NCI-H460 (cell line): ENCODE data around the gene ITIH3. TPM values are rescaled to one million over a fixed set of nuclear protein-coding genes. Genes with fewer than 3 reads are reported as not detected.
A peak's percentile ranks its signal among the peaks of the same experiment; 100 is the strongest.

Source experiments
- DNase-seq: peaks from one replicate; pipeline ENCODE4 v3.0.0-alpha.2; 2016; ENCODE audit warnings: low read depth; ENCODE audit errors: extremely low read depth
- total RNA-seq: library from RNA; depleted of rRNA; stranded (reverse); fragments of >200 nt; shearing (Covaris generic); gene quantifications from 2 replicates; pipeline ENCODE4 v1.2.3, GENCODE V29; 2014

ITIH3 gene
- total RNA-seq, 1 experiment from 2014 or later, result not detected

GRCh38 chr3:52841981-52842340 is 47.4 kb downstream of the ITIH3 start:
- no peak for DNase-seq

GRCh38 chr3:52842424-52842823 is 47.8 kb downstream of the ITIH3 start:
- no peak for DNase-seq

GRCh38 chr3:52843108-52843865 is 48.7 kb downstream of the ITIH3 start:
- no peak for DNase-seq

GRCh38 chr3:52843881-52844280 is 49.3 kb downstream of the ITIH3 start:
- no peak for DNase-seq

DNA sequence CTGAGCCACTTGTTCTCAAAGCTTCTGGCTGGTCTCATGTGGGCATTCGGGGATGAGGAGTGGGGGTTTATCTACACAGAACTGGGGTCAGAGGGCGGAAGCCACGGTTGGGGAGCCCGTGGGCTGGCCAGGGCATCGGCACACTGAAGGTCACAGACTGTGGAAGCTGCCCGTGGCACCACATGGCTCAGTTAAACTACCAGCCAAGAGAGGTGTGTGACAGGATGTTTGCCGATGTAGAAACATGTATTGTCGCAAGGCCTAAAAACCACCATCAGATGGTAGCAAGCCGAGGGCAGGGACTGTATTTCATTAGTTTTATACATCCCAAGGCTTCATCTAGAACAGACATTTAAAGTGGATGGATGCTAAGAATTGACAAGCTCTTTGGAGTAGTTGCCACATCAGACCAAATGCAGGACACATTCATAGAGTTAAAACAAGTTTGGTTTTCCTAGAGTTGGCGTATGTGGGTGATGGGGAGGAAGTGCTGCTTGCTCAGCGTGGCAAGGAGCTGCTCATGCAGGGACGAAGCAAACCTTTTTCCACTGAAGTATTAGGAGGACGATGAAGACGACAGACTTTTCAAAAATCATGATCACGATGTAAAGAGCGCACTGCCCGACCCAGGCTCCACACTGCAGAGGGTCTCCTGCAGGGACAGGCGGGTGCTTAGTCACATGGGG is 49.8 kb downstream of the ITIH3 start:
- DNase-seq, result no peak

GRCh38 chr3:52845157-52845556 is 50.6 kb downstream of the ITIH3 start:
- no peak for DNase-seq

DNA sequence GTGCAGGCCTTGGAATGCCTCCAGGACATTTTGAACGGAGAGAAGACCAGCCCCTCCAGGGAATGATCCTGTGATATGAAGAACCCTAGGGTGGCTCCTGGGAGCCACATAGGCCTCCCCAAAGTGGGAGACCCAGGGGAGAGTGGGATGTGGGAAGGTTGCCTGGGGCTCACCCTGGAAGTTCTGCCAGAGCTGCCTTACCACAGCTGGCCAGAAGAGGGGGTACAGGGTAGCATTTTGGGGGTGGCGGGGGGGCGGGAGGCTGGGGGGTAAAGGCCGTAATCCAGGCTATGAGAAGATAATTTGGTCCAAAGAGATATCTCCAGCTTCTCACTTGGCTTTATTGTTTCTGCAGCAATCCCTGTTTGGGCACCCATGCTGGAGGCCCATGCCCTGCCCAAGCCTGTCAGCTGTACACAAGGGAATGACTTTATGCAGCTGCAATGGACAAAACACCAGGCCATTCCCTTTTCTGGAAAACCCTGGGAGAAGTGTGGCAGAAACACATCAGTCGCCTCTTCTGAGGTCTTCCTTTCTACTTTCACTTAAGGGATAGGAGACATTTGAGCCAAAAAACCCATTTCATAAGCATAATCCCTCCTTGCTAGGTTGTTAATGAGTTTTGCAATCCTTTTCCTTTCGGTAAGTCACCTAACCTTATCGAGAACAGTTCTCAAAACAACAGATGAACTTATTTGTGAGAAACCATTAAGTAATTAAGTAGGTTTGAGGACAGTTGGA is 51.3 kb downstream of the ITIH3 start:
- no peak for DNase-seq

DNA sequence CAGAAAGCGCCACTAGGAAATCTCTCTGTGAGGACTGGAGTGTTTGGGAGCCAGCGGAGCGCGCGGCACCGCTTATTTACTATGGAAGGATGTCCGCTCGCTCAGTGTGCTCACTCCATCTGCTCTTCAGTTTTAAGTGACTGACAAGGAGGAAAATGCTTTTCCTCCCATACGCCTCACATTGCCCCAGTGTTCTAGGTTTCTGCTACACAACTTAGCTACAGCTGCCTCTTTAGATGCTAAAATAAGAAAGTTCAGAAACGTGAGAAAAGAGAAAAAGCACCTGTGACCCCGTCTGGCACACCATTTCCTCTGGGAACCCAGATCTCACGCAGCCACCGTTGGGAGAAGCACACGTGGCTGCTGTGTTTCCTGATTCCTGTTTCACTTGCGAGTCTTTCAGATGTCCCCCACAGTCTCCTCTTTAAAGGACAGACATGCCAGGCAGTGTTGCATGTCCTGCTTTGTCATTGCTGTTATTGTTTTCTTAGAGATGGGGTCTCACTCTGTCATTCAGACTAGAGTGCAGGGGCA is 51.9 kb downstream of the ITIH3 start:
- no peak for DNase-seq

GRCh38 chr3:52847241-52847640 is 52.6 kb downstream of the ITIH3 start:
- DNase-seq, result no peak

DNA sequence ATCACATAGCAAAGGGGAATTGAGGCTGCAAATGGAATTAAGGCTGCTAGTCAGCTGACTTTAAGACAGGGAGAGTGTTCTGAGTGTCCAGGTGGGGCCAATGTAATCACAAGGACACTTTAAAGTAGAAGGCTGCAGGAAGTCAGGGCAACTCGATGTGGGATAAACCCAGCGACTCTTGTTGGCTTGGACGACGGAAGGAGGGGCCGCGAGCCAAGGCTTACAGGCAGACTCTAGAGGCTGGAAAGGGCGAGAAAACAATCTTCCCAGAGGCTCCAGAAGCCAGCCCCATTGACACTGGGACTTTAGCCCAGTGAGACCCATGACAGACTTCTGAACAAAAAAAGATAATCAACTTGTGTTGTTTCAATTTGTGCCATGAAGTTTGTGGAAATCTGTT is 53.1 kb downstream of the ITIH3 start:
- no peak for DNase-seq

DNA sequence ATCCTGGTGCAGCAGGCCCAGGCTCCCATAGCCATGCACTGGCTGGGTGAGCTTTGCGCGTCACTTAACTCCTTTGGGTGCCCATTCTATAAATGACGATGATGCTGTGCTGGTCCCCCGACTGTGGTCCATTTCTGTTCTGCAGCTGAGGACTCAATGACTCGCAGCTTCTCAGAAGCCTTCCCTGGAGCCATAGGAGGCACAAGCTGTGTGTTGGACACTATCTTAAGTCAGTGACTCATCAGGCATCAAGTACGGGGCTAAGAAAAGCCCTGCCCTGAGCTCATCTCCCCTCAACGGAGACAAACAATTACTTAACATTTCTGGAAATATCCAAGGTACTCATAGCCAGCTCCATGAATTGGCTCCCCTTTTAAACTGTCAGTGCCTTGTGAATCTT is 54.0 kb downstream of the ITIH3 start:
- no peak for DNase-seq

GRCh38 chr3:52849656-52850055 is 55.1 kb downstream of the ITIH3 start:
- DNase-seq, result no peak

DNA sequence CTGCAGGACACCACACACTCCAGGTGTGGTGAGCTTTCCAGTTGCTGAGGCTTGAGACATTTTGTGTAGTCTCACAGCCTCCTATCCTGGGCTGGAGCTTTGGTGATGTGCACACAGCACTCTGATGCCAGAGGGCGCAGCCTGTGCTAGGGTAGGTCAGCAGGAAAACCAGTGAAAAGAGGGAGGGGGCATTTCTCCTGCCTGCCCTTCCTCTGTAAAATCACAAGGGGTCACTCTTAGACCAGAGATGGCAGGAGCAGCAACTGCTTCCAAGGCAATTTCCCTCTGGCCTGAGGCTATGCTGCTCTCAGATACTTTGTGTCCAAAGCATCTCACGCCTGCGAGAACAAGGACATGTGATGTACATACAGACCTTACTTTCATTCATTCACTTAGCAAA is 56.8 kb downstream of the ITIH3 start:
- peak; percentile 47 for DNase-seq

DNA sequence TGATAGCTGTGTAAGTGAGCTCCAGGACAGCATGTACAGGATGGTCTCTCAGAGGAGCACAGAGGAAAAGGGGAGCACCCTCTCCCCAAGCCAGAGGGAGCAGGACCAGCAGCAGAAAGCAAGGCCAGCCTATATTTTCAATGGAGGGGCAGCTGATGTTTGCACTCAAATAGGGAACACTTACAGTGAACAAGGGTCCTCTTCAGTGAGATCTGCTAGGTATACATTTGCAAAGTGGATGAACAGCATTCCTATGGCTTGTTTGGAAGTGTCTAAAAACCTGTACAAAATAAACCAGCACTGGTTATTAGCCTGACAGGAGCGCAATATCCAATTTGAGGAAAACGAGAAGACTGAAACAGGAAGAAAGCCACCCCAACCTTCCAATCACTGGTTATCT is 57.8 kb downstream of the ITIH3 start:
- DNase-seq, result no peak

DNA sequence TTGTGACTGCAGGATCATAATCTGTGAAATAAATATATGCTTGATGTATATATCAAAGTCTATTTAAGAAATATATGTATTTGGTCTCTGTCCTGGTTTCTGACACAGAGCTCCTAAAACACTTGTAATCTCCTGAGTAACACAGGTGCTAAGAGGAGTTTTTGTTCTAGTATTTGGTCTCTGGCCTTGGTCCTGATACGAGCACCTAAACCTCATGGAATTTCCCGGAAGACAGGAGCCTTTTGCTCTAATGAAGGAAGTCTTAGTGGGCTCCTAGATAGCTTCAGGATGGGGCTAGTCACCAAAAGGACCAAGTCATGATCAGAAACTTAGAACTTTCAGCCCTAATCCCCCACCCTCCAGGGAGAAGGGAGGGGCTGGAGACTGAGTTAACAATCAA is 59.4 kb downstream of the ITIH3 start:
- DNase-seq, result no peak

GRCh38 chr3:52856666-52857065 is 62.1 kb downstream of the ITIH3 start:
- no peak for DNase-seq

DNA sequence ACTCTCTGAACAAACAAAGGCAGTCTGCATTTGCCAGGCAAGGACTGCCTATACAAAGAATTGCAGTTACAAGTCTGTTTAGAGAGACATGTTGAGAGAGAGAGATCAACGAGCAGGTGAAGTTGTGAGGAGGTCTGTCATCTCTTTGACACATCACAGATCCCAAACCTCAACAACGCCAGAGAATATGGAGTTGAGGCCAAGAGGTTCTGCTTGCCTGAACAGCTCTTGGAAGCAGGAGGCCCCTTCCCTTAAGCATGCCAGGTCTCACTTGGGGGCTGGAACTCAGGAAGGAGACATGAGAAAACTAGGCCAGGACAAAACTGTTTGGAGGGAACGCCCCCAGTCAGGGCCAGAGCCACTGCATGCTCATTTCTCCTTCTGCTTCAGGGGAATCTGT is 62.5 kb downstream of the ITIH3 start:
- no peak for DNase-seq

DNA sequence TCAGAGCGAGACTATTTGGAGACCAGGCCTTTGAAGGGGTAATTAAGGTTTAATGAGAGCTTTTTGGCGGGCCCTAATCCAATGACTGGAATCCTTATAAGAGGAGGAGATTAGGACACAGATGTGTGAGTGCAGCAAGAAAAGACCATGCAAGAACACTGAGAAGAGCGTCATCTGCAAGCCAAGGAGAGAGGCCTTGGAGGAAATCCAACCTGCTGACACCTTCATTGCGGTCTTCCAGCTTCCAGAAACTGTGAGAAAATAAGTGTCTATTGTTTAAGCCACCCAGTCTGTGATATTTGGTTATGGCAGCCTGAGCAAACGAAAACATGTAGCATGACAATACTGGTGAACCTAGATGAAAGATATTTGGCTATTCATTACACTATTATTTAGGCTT is 63.3 kb downstream of the ITIH3 start:
- DNase-seq, result no peak
